ENCODE measurements around the gene PTTG1IP2.

PTTG1IP2 gene

DNA sequence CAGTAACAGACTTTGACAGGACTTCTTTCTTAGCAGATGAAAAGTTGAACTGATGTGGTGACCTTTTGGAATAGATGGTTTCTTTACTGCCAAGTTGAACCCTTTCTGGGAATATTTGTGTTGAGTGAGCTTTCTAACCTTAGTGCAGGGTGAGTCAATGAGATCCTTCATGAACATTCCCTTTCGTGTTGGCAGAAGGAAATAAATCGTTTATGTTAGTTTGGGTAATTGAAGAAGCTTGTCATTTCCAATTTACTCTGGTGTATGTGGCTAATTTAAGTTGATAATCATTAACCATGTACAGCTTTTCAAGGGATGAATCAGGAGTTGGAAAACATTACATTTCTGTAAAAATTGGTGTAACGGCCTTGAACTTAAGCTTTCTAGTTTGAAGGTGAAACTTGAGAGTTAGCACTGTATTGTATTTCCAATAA lies 43.4 kb downstream of the PTTG1IP2 start:
- no peaks in the 10 kb centered on the region for H3K36me3 ChIP-seq (ENCODE audit: control insufficient read depth, insufficient read depth, low read length)
- H3K4me3 ChIP-seq (ENCODE audit: extremely low read depth, insufficient read depth, low read length, poor library complexity, severe bottlenecking), result no peak overlapping the region
- 83 to 100% methylated on average over 1 of the region's 3 CpGs for WGBS, 2 experiments (ENCODE audit: insufficient coverage in 2 of 2)
- H3K4me1 ChIP-seq (ENCODE audit: control insufficient read depth, insufficient read depth, low read length, poor library complexity, severe bottlenecking), result no peaks in the 10 kb centered on the region
- H3K27ac ChIP-seq (ENCODE audit: low read depth, low read length, severe bottlenecking), result no peak overlapping the region
- no peaks in the 10 kb centered on the region for H3K9me3 ChIP-seq (ENCODE audit: control insufficient read depth, low read length)

GRCh38 chr7:90516257-90516656 lies 46.8 kb downstream of the PTTG1IP2 start:
- Histone ChIP-seq H3K4me1 (ENCODE audit: control insufficient read depth, insufficient read depth, low read length, poor library complexity, severe bottlenecking) (no peaks in the 10 kb centered on the region), H3K4me3 (ENCODE audit: extremely low read depth, insufficient read depth, low read length, poor library complexity, severe bottlenecking) (no peak overlapping the region), H3K27ac (ENCODE audit: low read depth, low read length, severe bottlenecking) (no peak overlapping the region), H3K9me3 (ENCODE audit: control insufficient read depth, low read length) (no peaks in the 10 kb centered on the region), H3K36me3 (ENCODE audit: control insufficient read depth, insufficient read depth, low read length) (no peaks in the 10 kb centered on the region)
- WGBS, 2 experiments (ENCODE audit: insufficient coverage in 2 of 2), result no CpG with 5 or more reads among the region's 2 CpGs

DNA sequence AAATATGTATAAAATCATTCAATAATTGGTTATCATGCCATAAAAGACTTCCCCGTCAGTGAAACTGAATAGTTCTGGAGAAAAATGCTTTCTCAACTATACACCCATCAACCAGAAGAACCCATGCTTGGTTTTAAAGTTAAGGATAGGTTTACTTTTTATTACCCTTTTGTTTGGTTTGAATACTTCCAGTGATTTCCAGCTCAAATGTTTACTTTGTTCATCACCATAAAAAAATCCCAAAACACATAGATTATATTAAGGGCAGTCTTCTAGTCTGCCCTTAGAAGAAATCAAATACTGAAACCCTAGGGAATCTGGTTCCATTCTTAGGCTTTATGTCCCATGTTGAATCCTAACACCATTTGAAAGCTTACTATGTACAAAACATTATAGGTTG lies 49.2 kb downstream of the PTTG1IP2 start:
- no CpG with 5 or more reads among the region's 1 CpG for WGBS, 2 experiments (ENCODE audit: insufficient coverage in 2 of 2)
- Histone ChIP-seq H3K36me3 (ENCODE audit: control insufficient read depth, insufficient read depth, low read length) (no peaks in the 10 kb centered on the region), H3K27ac (ENCODE audit: low read depth, low read length, severe bottlenecking) (no peak overlapping the region), H3K4me1 (ENCODE audit: control insufficient read depth, insufficient read depth, low read length, poor library complexity, severe bottlenecking) (no peaks in the 10 kb centered on the region), H3K9me3 (ENCODE audit: control insufficient read depth, low read length) (no peaks in the 10 kb centered on the region), H3K4me3 (ENCODE audit: extremely low read depth, insufficient read depth, low read length, poor library complexity, severe bottlenecking) (no peak overlapping the region)

- Histone ChIP-seq H3K36me3 (ENCODE audit: control insufficient read depth, insufficient read depth, low read length) (no peaks in the 10 kb centered on the region), H3K27ac (ENCODE audit: low read depth, low read length, severe bottlenecking) (no peak overlapping the region), H3K9me3 (ENCODE audit: control insufficient read depth, low read length) (no peaks in the 10 kb centered on the region), H3K4me1 (ENCODE audit: control insufficient read depth, insufficient read depth, low read length, poor library complexity, severe bottlenecking) (no peaks in the 10 kb centered on the region), H3K4me3 (ENCODE audit: extremely low read depth, insufficient read depth, low read length, poor library complexity, severe bottlenecking) (no peak overlapping the region)
- WGBS, 2 experiments (ENCODE audit: insufficient coverage in 2 of 2), result 69 to 74% methylated on average over 3 of the region's 5 CpGs
These were observed 51.0 kb downstream of the PTTG1IP2 start for GRCh38 chr7:90520484-90520883.

DNA sequence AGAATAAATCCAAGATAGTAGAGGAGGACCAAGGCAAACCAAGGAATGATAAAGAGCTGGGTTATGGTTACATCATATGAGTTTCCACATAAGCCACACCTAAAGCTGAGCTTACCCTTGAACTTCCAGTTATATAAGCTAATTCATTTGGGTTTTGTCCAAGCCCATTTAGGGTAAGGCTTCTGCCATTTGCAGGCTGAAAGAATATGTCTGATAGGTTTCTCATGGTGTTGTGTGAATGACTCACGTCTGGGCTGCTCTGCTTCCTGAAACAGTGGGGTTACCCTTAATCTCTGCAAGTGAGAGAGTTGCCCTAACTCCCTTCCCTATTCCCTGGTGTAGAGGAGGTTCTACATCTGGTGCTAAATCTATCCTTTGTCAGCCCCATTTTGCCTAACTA lies 60.8 kb downstream of the PTTG1IP2 start:
- no CpG with 5 or more reads among the region's 1 CpG for WGBS, 2 experiments (ENCODE audit: insufficient coverage in 2 of 2)

GRCh38 chr7:90532231-90532929 lies 62.9 kb downstream of the PTTG1IP2 start:
- H3K4me1 ChIP-seq (ENCODE audit: control insufficient read depth, insufficient read depth, low read length, poor library complexity, severe bottlenecking), result no peaks in the 10 kb centered on the region
- no peak overlapping the region for H3K27ac ChIP-seq (ENCODE audit: low read depth, low read length, severe bottlenecking)
- no peaks in the 10 kb centered on the region for H3K9me3 ChIP-seq (ENCODE audit: control insufficient read depth, low read length)
- H3K4me3 ChIP-seq (ENCODE audit: extremely low read depth, insufficient read depth, low read length, poor library complexity, severe bottlenecking), result no peak overlapping the region
- H3K36me3 ChIP-seq (ENCODE audit: control insufficient read depth, insufficient read depth, low read length), result no peaks in the 10 kb centered on the region
- 53 to 60% methylated on average over 3 to 5 of the region's 7 CpGs for WGBS, 2 experiments (ENCODE audit: insufficient coverage in 2 of 2)

More for the DNA sequence above, 60.8 kb downstream of the PTTG1IP2 start:
- Histone ChIP-seq H3K4me1 (ENCODE audit: control insufficient read depth, insufficient read depth, low read length, poor library complexity, severe bottlenecking) (no peaks in the 10 kb centered on the region), H3K4me3 (ENCODE audit: extremely low read depth, insufficient read depth, low read length, poor library complexity, severe bottlenecking) (no peak overlapping the region), H3K36me3 (ENCODE audit: control insufficient read depth, insufficient read depth, low read length) (no peaks in the 10 kb centered on the region), H3K27ac (ENCODE audit: low read depth, low read length, severe bottlenecking) (no peak overlapping the region), H3K9me3 (ENCODE audit: control insufficient read depth, low read length) (no peaks in the 10 kb centered on the region)

- Histone ChIP-seq H3K27ac (ENCODE audit: low read depth, low read length, severe bottlenecking) (no peak overlapping the region), H3K4me1 (ENCODE audit: control insufficient read depth, insufficient read depth, low read length, poor library complexity, severe bottlenecking) (no peaks in the 10 kb centered on the region), H3K36me3 (ENCODE audit: control insufficient read depth, insufficient read depth, low read length) (no peaks in the 10 kb centered on the region), H3K9me3 (ENCODE audit: control insufficient read depth, low read length) (no peaks in the 10 kb centered on the region), H3K4me3 (ENCODE audit: extremely low read depth, insufficient read depth, low read length, poor library complexity, severe bottlenecking) (no peak overlapping the region)
- 100% methylated on average over 1 of the region's 3 CpGs; no CpG with 5 or more reads in 1 of the 2 experiments for WGBS, 2 experiments (ENCODE audit: insufficient coverage in 2 of 2)
These were observed 67.0 kb downstream of the PTTG1IP2 start for GRCh38 chr7:90536449-90536848.

- no peaks in the 10 kb centered on the region for H3K9me3 ChIP-seq (ENCODE audit: control insufficient read depth, low read length)
- H3K4me1 ChIP-seq (ENCODE audit: control insufficient read depth, insufficient read depth, low read length, poor library complexity, severe bottlenecking), result no peaks in the 10 kb centered on the region
- WGBS, 2 experiments (ENCODE audit: insufficient coverage in 2 of 2), result 100% methylated on average over 2 of the region's 2 CpGs; no CpG with 5 or more reads in 1 of the 2 experiments
- no peak overlapping the region for H3K27ac ChIP-seq (ENCODE audit: low read depth, low read length, severe bottlenecking)
- no peak overlapping the region for H3K4me3 ChIP-seq (ENCODE audit: extremely low read depth, insufficient read depth, low read length, poor library complexity, severe bottlenecking)
- H3K36me3 ChIP-seq (ENCODE audit: control insufficient read depth, insufficient read depth, low read length), result no peaks in the 10 kb centered on the region
These were observed 69.0 kb downstream of the PTTG1IP2 start for GRCh38 chr7:90538405-90538804.

- Histone ChIP-seq H3K4me3 (ENCODE audit: extremely low read depth, insufficient read depth, low read length, poor library complexity, severe bottlenecking) (no peak overlapping the region), H3K27ac (ENCODE audit: low read depth, low read length, severe bottlenecking) (no peak overlapping the region), H3K4me1 (ENCODE audit: control insufficient read depth, insufficient read depth, low read length, poor library complexity, severe bottlenecking) (no peaks in the 10 kb centered on the region), H3K9me3 (ENCODE audit: control insufficient read depth, low read length) (no peaks in the 10 kb centered on the region), H3K36me3 (ENCODE audit: control insufficient read depth, insufficient read depth, low read length) (no peaks in the 10 kb centered on the region)
- WGBS, 2 experiments (ENCODE audit: insufficient coverage in 2 of 2), result 83% methylated on average over 1 of the region's 1 CpG; no CpG with 5 or more reads in 1 of the 2 experiments
These were observed 71.0 kb downstream of the PTTG1IP2 start for GRCh38 chr7:90540406-90540805.

DNA sequence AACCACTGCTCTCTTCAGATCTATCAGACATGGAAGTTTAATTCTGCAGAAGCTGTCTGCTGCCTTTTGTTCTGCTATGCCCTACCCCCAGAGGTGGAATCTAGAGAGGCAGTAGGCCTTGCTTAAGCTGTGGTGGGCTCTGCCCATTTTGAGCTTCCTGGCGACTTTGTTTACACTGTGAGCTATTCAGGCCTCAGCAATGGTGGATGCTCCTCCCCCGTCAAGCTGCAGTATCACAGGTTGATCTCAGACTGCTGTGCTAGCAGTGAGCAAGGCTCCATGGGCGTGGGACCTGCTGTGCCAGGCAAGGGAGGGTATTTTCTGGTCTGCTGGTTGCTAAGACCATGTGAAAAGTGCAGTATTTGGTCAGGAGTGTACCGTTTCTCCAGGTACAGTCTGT lies 81.6 kb downstream of the PTTG1IP2 start:
- Histone ChIP-seq H3K4me3 (ENCODE audit: extremely low read depth, insufficient read depth, low read length, poor library complexity, severe bottlenecking) (no peak overlapping the region), H3K4me1 (ENCODE audit: control insufficient read depth, insufficient read depth, low read length, poor library complexity, severe bottlenecking) (peaks cover 5% of the 10 kb centered on the region), H3K36me3 (ENCODE audit: control insufficient read depth, insufficient read depth, low read length) (no peaks in the 10 kb centered on the region), H3K9me3 (ENCODE audit: control insufficient read depth, low read length) (peaks cover 5% of the 10 kb centered on the region), H3K27ac (ENCODE audit: low read depth, low read length, severe bottlenecking) (no peak overlapping the region)
- WGBS, 2 experiments (ENCODE audit: insufficient coverage in 2 of 2), result 59 to 64% methylated on average over 3 to 4 of the region's 4 CpGs

DNA sequence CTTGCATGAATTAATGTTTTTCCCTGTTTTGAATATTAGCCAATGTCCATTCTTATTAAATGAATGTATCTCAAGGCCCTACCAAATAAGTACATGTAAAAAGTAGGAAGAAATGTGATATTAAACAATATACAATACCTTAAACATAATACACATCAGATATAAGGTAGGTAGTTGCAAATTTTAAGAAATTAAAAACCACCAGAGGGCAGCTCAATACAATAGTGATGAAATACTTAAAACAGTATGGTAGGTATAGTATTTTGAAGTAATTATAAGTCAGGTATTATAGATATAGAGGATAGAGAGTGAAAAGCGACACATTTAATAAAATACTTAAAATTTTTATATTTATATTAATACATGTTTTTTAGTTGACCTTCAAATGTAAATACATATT lies 83.1 kb downstream of the PTTG1IP2 start:
- no peaks in the 10 kb centered on the region for H3K36me3 ChIP-seq (ENCODE audit: control insufficient read depth, insufficient read depth, low read length)
- H3K4me1 ChIP-seq (ENCODE audit: control insufficient read depth, insufficient read depth, low read length, poor library complexity, severe bottlenecking), result peaks cover 5% of the 10 kb centered on the region
- peaks cover 5% of the 10 kb centered on the region for H3K9me3 ChIP-seq (ENCODE audit: control insufficient read depth, low read length)
- H3K27ac ChIP-seq (ENCODE audit: low read depth, low read length, severe bottlenecking), result no peak overlapping the region
- WGBS, 2 experiments (ENCODE audit: insufficient coverage in 2 of 2), result no CpG with 5 or more reads among the region's 1 CpG
- H3K4me3 ChIP-seq (ENCODE audit: extremely low read depth, insufficient read depth, low read length, poor library complexity, severe bottlenecking), result no peak overlapping the region
